OCI-LY3 (cell line): ENCODE measurements around the gene CDH3.

Source experiments
- H2AFZ ChIP-seq: fragments of 200-600, 300-600 bp; shearing (Covaris generic); 2 replicates; pipeline ENCODE4 v1.6.0; 2014; ENCODE audit warnings: antibody characterized with exemption, low read depth, low read length
- H3K27ac ChIP-seq: fragments of 200-600, 300-600 bp; sonication (generic); 2 replicates; pipeline ENCODE4 v1.5.1; 2014; ENCODE audit warnings: mild to moderate bottlenecking, low read length, moderate library complexity, mixed read lengths
- H3K27me3 ChIP-seq: fragments of 200-600, 300-600 bp; sonication (generic); 2 replicates; pipeline ENCODE4 v1.6.1; 2014; ENCODE audit warnings: low read depth, low read length, mixed read lengths
- H3K36me3 ChIP-seq: fragments of 200-600, 300-600 bp; sonication (generic); replicated peaks from 2 replicates; pipeline ENCODE3; 2014; ENCODE audit warnings: low read depth, low read length, mixed read lengths
- H3K4me1 ChIP-seq: fragments of 300-600, 200-600 bp; sonication (generic); 2 replicates; pipeline ENCODE4 v1.6.1; 2014; ENCODE audit warnings: low read length, mixed read lengths
- H3K4me2 ChIP-seq: fragments of 200-600, 300-600 bp; sonication (generic); 2 replicates; pipeline ENCODE4 v1.6.1; 2014; ENCODE audit warnings: low read length, mixed read lengths
- H3K4me3 ChIP-seq: fragments of 300-600, 200-600 bp; sonication (generic); 2 replicates; pipeline ENCODE4 v1.5.1; 2014; ENCODE audit warnings: antibody characterized with exemption, mild to moderate bottlenecking, low read length, moderate library complexity
- H3K79me2 ChIP-seq: fragments of 300-600, 200-600 bp; shearing (Covaris generic); 2 replicates; pipeline ENCODE4 v1.6.1; 2014; ENCODE audit warnings: mild to moderate bottlenecking, low read length, mixed read lengths
- H3K9ac ChIP-seq: fragments of 300-600, 200-600 bp; shearing (Covaris generic); 2 replicates; pipeline ENCODE4 v1.6.0; 2014; ENCODE audit warnings: mild to moderate bottlenecking, low read length, moderate library complexity
- H3K9me3 ChIP-seq: fragments of 200-600, 300-600 bp; shearing (Covaris generic); 2 replicates; pipeline ENCODE4 v1.6.1; 2014; ENCODE audit warnings: low read length, mixed read lengths; ENCODE audit not compliant: insufficient read depth
- H4K20me1 ChIP-seq: fragments of 200-600, 300-600 bp; sonication (generic); 2 replicates; pipeline ENCODE4 v1.6.1; 2016; ENCODE audit warnings: low read length, mixed read lengths; ENCODE audit not compliant: insufficient read depth
- EZH2phosphoT487 ChIP-seq: fragments of 200-600 bp; shearing (Covaris generic); IDR thresholded peaks from 2 replicates; pipeline ENCODE4 v1.6.1; 2018; ENCODE audit warnings: antibody characterized with exemption, mixed run types, low read depth
- TF ChIP-seq, protein P1 (sequence below): fragments of 200-600, 300-600 bp; sonication (generic); IDR thresholded peaks from 2 replicates; pipeline ENCODE4 v1.5.1; 2014; ENCODE audit warnings: antibody characterized with exemption, low read length, low read depth

The CDH3 gene

DNA sequence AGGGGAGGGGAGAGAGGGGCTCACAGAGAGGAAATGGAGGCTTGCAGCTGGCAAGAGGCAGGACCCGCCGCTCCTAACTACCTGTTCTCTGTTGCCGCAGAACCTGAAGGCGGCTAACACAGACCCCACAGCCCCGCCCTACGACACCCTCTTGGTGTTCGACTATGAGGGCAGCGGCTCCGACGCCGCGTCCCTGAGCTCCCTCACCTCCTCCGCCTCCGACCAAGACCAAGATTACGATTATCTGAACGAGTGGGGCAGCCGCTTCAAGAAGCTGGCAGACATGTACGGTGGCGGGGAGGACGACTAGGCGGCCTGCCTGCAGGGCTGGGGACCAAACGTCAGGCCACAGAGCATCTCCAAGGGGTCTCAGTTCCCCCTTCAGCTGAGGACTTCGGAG is 53.0 kb downstream of the CDH3 start:
- H4K20me1 ChIP-seq = no peaks in the 10 kb centered on the region
- no peak overlapping the region for H2AFZ ChIP-seq
- no peak overlapping the region for H3K27ac ChIP-seq
- TF ChIP-seq EZH2phosphoT487 = no peak
- TF ChIP-seq, protein P1, sequence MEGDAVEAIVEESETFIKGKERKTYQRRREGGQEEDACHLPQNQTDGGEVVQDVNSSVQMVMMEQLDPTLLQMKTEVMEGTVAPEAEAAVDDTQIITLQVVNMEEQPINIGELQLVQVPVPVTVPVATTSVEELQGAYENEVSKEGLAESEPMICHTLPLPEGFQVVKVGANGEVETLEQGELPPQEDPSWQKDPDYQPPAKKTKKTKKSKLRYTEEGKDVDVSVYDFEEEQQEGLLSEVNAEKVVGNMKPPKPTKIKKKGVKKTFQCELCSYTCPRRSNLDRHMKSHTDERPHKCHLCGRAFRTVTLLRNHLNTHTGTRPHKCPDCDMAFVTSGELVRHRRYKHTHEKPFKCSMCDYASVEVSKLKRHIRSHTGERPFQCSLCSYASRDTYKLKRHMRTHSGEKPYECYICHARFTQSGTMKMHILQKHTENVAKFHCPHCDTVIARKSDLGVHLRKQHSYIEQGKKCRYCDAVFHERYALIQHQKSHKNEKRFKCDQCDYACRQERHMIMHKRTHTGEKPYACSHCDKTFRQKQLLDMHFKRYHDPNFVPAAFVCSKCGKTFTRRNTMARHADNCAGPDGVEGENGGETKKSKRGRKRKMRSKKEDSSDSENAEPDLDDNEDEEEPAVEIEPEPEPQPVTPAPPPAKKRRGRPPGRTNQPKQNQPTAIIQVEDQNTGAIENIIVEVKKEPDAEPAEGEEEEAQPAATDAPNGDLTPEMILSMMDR = no peak
- no peaks in the 10 kb centered on the region for H3K36me3 ChIP-seq
- no peaks in the 10 kb centered on the region for H3K4me1 ChIP-seq
- H3K9ac ChIP-seq = no peak overlapping the region
- no peak overlapping the region for H3K4me2 ChIP-seq
- H3K4me3 ChIP-seq = no peak overlapping the region
- H3K79me2 ChIP-seq = no peaks in the 10 kb centered on the region
- no peaks in the 10 kb centered on the region for H3K9me3 ChIP-seq
- no peaks in the 10 kb centered on the region for H3K27me3 ChIP-seq

DNA sequence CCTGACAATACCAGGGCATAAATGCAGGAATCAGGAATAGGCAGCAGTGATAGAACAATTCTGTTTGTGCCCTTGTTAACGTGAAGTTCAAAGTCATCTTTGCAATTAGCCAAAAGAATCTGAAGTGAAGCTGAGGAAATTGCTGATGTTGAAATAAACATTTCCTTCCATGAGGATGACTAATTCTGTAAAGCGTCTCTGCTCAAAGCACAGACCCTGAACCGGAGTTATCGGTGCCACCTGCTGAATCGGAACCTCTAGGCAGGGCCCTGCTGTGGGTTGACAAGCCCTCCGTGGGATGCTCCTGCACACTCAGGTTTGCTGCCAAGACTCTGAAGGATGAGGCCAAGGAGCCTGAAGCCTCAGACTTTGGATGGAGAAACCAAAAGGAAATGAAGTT is 55.0 kb downstream of the CDH3 start:
- no peak overlapping the region for H3K9ac ChIP-seq
- H3K79me2 ChIP-seq = no peaks in the 10 kb centered on the region
- no peak overlapping the region for H3K4me3 ChIP-seq
- no peak overlapping the region for H3K4me2 ChIP-seq
- H2AFZ ChIP-seq = no peak overlapping the region
- no peaks in the 10 kb centered on the region for H3K36me3 ChIP-seq
- H3K27ac ChIP-seq = no peak overlapping the region
- no peak for TF ChIP-seq EZH2phosphoT487
- TF ChIP-seq, protein P1 = no peak
- no peaks in the 10 kb centered on the region for H3K27me3 ChIP-seq
- peaks cover 7% of the 10 kb centered on the region; the same call in 1 of the 2 replicates for H3K4me1 ChIP-seq
- no peaks in the 10 kb centered on the region for H4K20me1 ChIP-seq
- H3K9me3 ChIP-seq = no peaks in the 10 kb centered on the region

DNA sequence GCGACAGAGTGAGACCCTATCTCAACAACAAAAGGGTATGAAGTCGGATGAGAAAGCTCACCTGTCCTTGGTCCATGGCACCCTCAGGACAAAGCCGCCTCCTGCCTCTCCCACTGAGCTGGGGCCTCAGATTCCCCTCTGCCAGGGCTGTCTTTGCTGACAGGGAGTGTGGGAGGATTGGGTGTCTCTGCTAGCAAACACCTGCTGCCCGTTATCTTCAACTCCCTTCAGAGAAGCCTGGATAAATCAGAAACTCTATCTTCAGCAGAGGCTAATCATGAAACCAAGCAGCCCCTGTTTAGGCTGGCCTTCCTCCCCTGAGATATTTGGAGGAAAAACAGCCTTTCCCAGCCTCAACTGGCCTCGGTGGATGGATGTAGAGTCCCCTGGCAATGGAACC is 55.7 kb downstream of the CDH3 start:
- H3K9ac ChIP-seq = no peak overlapping the region
- H3K79me2 ChIP-seq = no peaks in the 10 kb centered on the region
- H3K36me3 ChIP-seq = no peaks in the 10 kb centered on the region
- no peaks in the 10 kb centered on the region for H3K27me3 ChIP-seq
- H3K9me3 ChIP-seq = no peaks in the 10 kb centered on the region
- TF ChIP-seq, protein P1 = no peak
- TF ChIP-seq EZH2phosphoT487 = no peak
- H3K4me3 ChIP-seq = no peak overlapping the region
- peaks cover 12% of the 10 kb centered on the region for H3K4me1 ChIP-seq
- H4K20me1 ChIP-seq = no peaks in the 10 kb centered on the region
- H3K4me2 ChIP-seq = no peak overlapping the region
- H2AFZ ChIP-seq = 0 out of 2 replicates have a peak overlapping the region, but pooled peaks have one; percentile 15
- H3K27ac ChIP-seq = no peak overlapping the region

DNA sequence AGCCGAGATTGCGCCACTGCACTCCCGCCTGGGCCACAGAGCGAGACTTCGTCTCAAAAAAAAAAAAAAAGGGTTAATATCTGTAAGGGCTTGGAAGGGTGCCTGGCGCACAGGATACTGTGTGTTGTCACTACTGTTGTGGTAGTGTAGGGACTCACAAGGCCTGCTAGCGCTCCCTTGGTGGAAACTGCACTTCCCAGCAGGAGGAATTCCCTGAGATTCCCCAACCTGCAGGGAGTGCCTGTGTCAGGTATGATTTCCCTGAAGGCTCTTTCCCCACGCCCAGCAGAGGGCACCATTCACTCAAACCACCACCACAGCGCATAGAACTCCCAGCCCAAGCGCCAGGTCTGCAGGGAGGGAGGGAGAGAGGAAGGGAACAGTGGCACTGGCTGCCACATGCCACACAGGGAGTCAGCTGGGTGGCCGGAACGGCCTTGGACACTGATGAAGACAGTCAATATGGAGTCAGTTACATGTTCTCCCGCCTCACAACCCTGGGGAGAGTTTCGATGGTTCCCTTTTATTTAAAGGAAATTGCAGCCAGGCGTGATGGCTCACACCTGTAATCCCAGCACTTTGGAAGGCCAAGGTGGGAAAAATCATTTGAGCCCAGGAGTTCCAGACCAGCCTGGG is 59.2 kb downstream of the CDH3 start:
- Histone ChIP-seq H3K27me3 (no peaks in the 10 kb centered on the region), H3K27ac (no peak overlapping the region; the same call in 1 of the 2 replicates), H3K9ac (peak overlapping the region; percentile 46; the same call in 1 of the 2 replicates), H2AFZ (peak overlapping the region; percentile 89), H3K4me2 (peak overlapping the region; percentile 75), H3K79me2 (no peaks in the 10 kb centered on the region), H3K36me3 (no peaks in the 10 kb centered on the region), H3K4me1 (peaks cover 47% of the 10 kb centered on the region), H3K9me3 (no peaks in the 10 kb centered on the region), H3K4me3 (peak overlapping the region; percentile 69), H4K20me1 (no peaks in the 10 kb centered on the region)
- TF ChIP-seq EZH2phosphoT487 = no peak
- TF ChIP-seq, protein P1 = peak; percentile 93
